IMR-90 (cell line): ENCODE results near the gene NSUN7. TPM values are rescaled to one million over a fixed set of nuclear protein-coding genes. Genes with fewer than 3 reads are reported as not detected.

ENCODE experiments used
- ATAC-seq: fragments of 200-7000 bp; cut with Tn5 transposase; 2 replicates; pipeline ENCODE4 v1.9.1; 2020; ENCODE audit warnings: low read depth, mild to moderate bottlenecking, moderate library complexity
- BruUV-seq: library from RNA; stranded (reverse); fragments of 400-500 nt; replicated peaks from 2 replicates; lab custom pipeline; 2021; lab: Mats Ljungman, UMichigan
- CTCF ChIA-PET: fragments of 300-600 bp; formaldehyde crosslinking; extraction: SDS; loops from one replicate; lab custom pipeline; 2021; ENCODE audit warnings: antibody characterized with exemption; lab: Yijun Ruan, JAX
- POLR2A ChIA-PET: fragments of 300-600 bp; sonication (Branson Sonifier 250); formaldehyde crosslinking; loops from one replicate; lab custom pipeline; 2022; ENCODE audit warnings: antibody characterized with exemption; ENCODE audit not compliant: unreplicated experiment; lab: Charles Lee
- DNase-seq: peaks from one replicate; pipeline ENCODE4 v3.0.0; 2013
- H2AFZ ChIP-seq: replicated peaks from 2 replicates; pipeline ENCODE3; 2013; ENCODE audit warnings: low read length, mild to moderate bottlenecking; ENCODE audit not compliant: poor library complexity
- H2AK5ac ChIP-seq: 2 replicates; pipeline ENCODE4 v1.6.1; 2013; ENCODE audit warnings: low read depth, low read length, inconsistent platforms
- H2AK9ac ChIP-seq: replicated peaks from 2 replicates; pipeline ENCODE3; 2013; ENCODE audit warnings: mild to moderate bottlenecking, low read depth, low read length, moderate library complexity; ENCODE audit not compliant: poor library complexity
- H2BK120ac ChIP-seq: 2 replicates; pipeline ENCODE4 v1.6.1; 2013; ENCODE audit warnings: low read depth, low read length, inconsistent platforms
- H2BK15ac ChIP-seq: 3 replicates; pipeline ENCODE4 v1.6.1; 2013; ENCODE audit warnings: low read depth, low read length, inconsistent platforms
- H2BK20ac ChIP-seq: 2 replicates; pipeline ENCODE4 v1.6.1; 2013; ENCODE audit warnings: low read depth, mild to moderate bottlenecking, inconsistent platforms, low read length, moderate library complexity
- H2BK5ac ChIP-seq: 2 replicates; pipeline ENCODE4 v1.6.1; 2013; ENCODE audit warnings: mild to moderate bottlenecking, low read depth, low read length, inconsistent platforms; ENCODE audit not compliant: poor library complexity, severe bottlenecking
- H3K14ac ChIP-seq: replicated peaks from 2 replicates; pipeline ENCODE4 v1.6.1; 2013; ENCODE audit warnings: low read depth, low read length, inconsistent platforms
- H3K18ac ChIP-seq: 2 replicates; pipeline ENCODE4 v1.6.1; 2013; ENCODE audit warnings: low read depth, low read length, control low read depth
- H3K23ac ChIP-seq: 2 replicates; pipeline ENCODE4 v1.6.1; 2013; ENCODE audit warnings: low read depth, low read length, inconsistent platforms
- H3K27ac ChIP-seq: 2 replicates; pipeline ENCODE4 v1.5.1; 2013; ENCODE audit warnings: mild to moderate bottlenecking, control low read depth, low read length; ENCODE audit not compliant: insufficient read depth
- H3K27me3 ChIP-seq: 2 replicates; pipeline ENCODE4 v1.6.1; 2013; ENCODE audit warnings: low read length; ENCODE audit not compliant: control insufficient read depth, insufficient read depth
- H3K36me3 ChIP-seq: 2 replicates; pipeline ENCODE4 v1.6.1; 2013; ENCODE audit warnings: low read length, mixed read lengths; ENCODE audit not compliant: control insufficient read depth, insufficient read depth
- H3K4ac ChIP-seq: 2 replicates; pipeline ENCODE4 v1.6.1; 2013; ENCODE audit warnings: low read depth, low read length, inconsistent platforms
- H3K4me1 ChIP-seq: 2 replicates; pipeline ENCODE4 v1.6.1; 2013; ENCODE audit warnings: low read length, mixed read lengths; ENCODE audit not compliant: control insufficient read depth, insufficient read depth
- H3K4me2 ChIP-seq: 2 replicates; pipeline ENCODE4 v1.6.1; 2013; ENCODE audit warnings: low read depth, mild to moderate bottlenecking, control low read depth, low read length, moderate library complexity
- H3K4me3 ChIP-seq: 2 replicates; pipeline ENCODE4 v1.5.1; 2013; ENCODE audit warnings: low read depth, mild to moderate bottlenecking, control low read depth, low read length, moderate library complexity; ENCODE audit not compliant: insufficient read depth
- H3K56ac ChIP-seq: 2 replicates; pipeline ENCODE4 v1.6.1; 2013; ENCODE audit warnings: low read length, inconsistent platforms; ENCODE audit not compliant: insufficient read depth; ENCODE audit errors: extremely low read depth
- H3K79me1 ChIP-seq, 2 experiments: 2 replicates each; pipeline ENCODE4 v1.6.1; 2013; ENCODE audit warnings: low read length in 2 of 2, inconsistent platforms in 1 of 2, low read depth in 1 of 2
- H3K9ac ChIP-seq: 2 replicates; pipeline ENCODE4 v1.6.1; 2013; ENCODE audit warnings: low read depth, low read length, control low read depth
- H3K9me1 ChIP-seq: 2 replicates; pipeline ENCODE4 v1.6.1; 2013; ENCODE audit warnings: low read length, inconsistent platforms; ENCODE audit not compliant: insufficient read depth
- H3K9me3 ChIP-seq: 2 replicates; pipeline ENCODE4 v1.6.1; 2013; ENCODE audit warnings: low read length; ENCODE audit not compliant: control insufficient read depth, insufficient read depth
- H4K20me1 ChIP-seq: 2 replicates; pipeline ENCODE4 v1.6.1; 2013; ENCODE audit warnings: low read length, inconsistent platforms; ENCODE audit not compliant: insufficient read depth
- H4K5ac ChIP-seq: 2 replicates; pipeline ENCODE4 v1.6.1; 2013; ENCODE audit warnings: mild to moderate bottlenecking, low read depth, low read length, control low read depth
- H4K8ac ChIP-seq, 2 experiments: 2 replicates each; pipeline ENCODE4 v1.6.1; 2013; ENCODE audit warnings: low read depth in 2 of 2, low read length in 2 of 2, control low read depth in 1 of 2, inconsistent platforms in 1 of 2
- H4K91ac ChIP-seq: 2 replicates; pipeline ENCODE4 v1.6.1; 2013; ENCODE audit warnings: low read depth, low read length, inconsistent platforms; ENCODE audit not compliant: insufficient read depth
- BHLHE40 ChIP-seq: fragments of 150-350 bp; IDR thresholded peaks from 2 replicates; pipeline ENCODE4 v1.6.1; 2016; ENCODE audit warnings: mild to moderate bottlenecking, low read depth, low read length
- CEBPB ChIP-seq: IDR thresholded peaks from 2 replicates; pipeline ENCODE4 v1.6.1; 2012; ENCODE audit warnings: low read depth, low read length, improper control_type of control experiment
- FOS ChIP-seq: fragments of 150-350 bp; IDR thresholded peaks from 2 replicates; pipeline ENCODE4 v1.6.1; 2016; ENCODE audit warnings: low read depth, low read length
- MAFK ChIP-seq: IDR thresholded peaks from 2 replicates; pipeline ENCODE4 v1.6.1; 2012; ENCODE audit warnings: low read depth, low read length, improper control_type of control experiment
- MAZ ChIP-seq: IDR thresholded peaks from 2 replicates; pipeline ENCODE4 v1.6.1; 2012; ENCODE audit warnings: low read depth, mild to moderate bottlenecking, low read length, improper control_type of control experiment, moderate library complexity, borderline replicate concordance
- MXI1 ChIP-seq: IDR thresholded peaks from 2 replicates; pipeline ENCODE4 v1.6.1; 2012; ENCODE audit warnings: low read depth, mild to moderate bottlenecking, low read length, moderate library complexity, borderline replicate concordance
- NFE2L2 ChIP-seq: fragments of 150-350 bp; IDR thresholded peaks from 2 replicates; pipeline ENCODE4 v1.6.1; 2016; ENCODE audit warnings: low read depth, mild to moderate bottlenecking, low read length
- POLR2A ChIP-seq: IDR thresholded peaks from 2 replicates; pipeline ENCODE4 v1.6.1; 2012; ENCODE audit warnings: mild to moderate bottlenecking, low read depth, low read length
- RAD21 ChIP-seq: IDR thresholded peaks from 2 replicates; pipeline ENCODE4 v1.6.1; 2012; ENCODE audit warnings: low read length, improper control_type of control experiment
- RCOR1 ChIP-seq: IDR thresholded peaks from 2 replicates; pipeline ENCODE4 v1.6.1; 2012; ENCODE audit warnings: mild to moderate bottlenecking, low read length, improper control_type of control experiment; ENCODE audit not compliant: insufficient replicate concordance
- RFX5 ChIP-seq: IDR thresholded peaks from 2 replicates; pipeline ENCODE4 v1.8.0; 2012; ENCODE audit warnings: low read depth, mild to moderate bottlenecking, low read length, moderate library complexity
- WGBS, 2 experiments: methylation state at CpG; one replicate each; pipeline versions ENCODE4 v1.1.5 to v1.1.7; 2013; ENCODE audit warnings: missing lambda C conversion rate in 2 of 2; ENCODE audit not compliant: insufficient read length in 1 of 2; ENCODE audit errors: extremely low coverage in 2 of 2; 5-methylcytosine and 5-hydroxymethylcytosine counted together
- dilution Hi-C: fragments of 300-500 bp; cut with HindIII; formaldehyde crosslinking; loops from one replicate; pipeline ENCODE4 v1.14.3; 2018; ENCODE audit warnings: low sequenced_read_pairs; ENCODE audit not compliant: unreplicated experiment
- in situ Hi-C: fragments of 300-500 bp; cut with MboI; formaldehyde crosslinking; loops from 3 replicates; pipeline ENCODE4 v1.14.3; 2019; ENCODE audit warnings: low sequenced_read_pairs, inconsistent platforms, mixed read lengths
- intact Hi-C: fragments of 100-400 bp; cut with micrococcal nuclease; formaldehyde crosslinking; loops from 2 replicates; pipeline ENCODE4 v1.10.0; 2022
- polyA plus RNA-seq, 3 experiments: library from polyadenylated mRNA; depleted of rRNA; stranded (reverse); fragments of >200 nt; gene quantifications; 2 replicates each; pipeline ENCODE4 v1.2.3, GENCODE V29; 2012; ENCODE audit warnings: low replicate concordance in 1 of 3
- total RNA-seq: library from RNA; depleted of rRNA; stranded (reverse); fragments of >200 nt; gene quantifications from 2 replicates; pipeline ENCODE4 v1.2.3, GENCODE V29; 2012
- TF ChIP-seq, protein P1 (sequence below): conservative IDR thresholded peaks from 2 replicates; pipeline ENCODE4 v1.5.1; 2012; ENCODE audit warnings: mild to moderate bottlenecking, low read depth, low read length, improper control_type of control experiment
- TF ChIP-seq, protein P2 (sequence below): fragments of 150-350 bp; IDR thresholded peaks from 2 replicates; pipeline ENCODE4 v1.6.1; 2016; ENCODE audit warnings: low read depth, mild to moderate bottlenecking, low read length, moderate library complexity, borderline replicate concordance

NSUN7 gene
- total and polyA plus RNA-seq, 2 of the 4 experiments (the other 2 are of a cell fraction), result not detected

DNA sequence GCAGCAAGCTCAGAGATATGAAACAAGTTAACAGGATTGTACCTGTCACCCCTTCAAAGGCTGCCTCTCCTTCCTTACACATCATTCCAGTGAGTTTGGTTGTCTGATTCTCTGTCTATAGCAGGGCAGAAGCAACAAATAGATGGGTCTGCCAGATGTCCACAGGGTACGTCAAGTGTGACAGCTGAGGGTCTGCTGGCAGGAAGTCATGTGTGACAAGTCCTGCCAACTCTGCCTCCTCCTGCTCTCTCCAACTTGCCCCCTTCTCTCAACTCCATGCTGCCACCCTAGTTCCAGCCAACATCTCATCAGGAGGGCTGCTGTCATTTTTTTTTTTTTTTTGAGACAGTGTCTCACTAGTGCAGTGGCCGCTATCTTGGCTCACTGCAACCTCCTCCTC is 109.2 kb downstream of the NSUN7 start:
- WGBS, 2 experiments, result no CpG with 5 or more reads among the region's 2 CpGs
- H2BK15ac ChIP-seq, result no peak overlapping the region
- no peak overlapping the region for H2BK120ac ChIP-seq
- no peak for ATAC-seq
- no peak overlapping the region for H3K4me2 ChIP-seq
- dilution Hi-C loops, result no loop called here
- BruUV-seq, result no TSS peak
- ChIA-PET CTCF (no interaction called here), POLR2A (no interaction called here)
- H4K8ac ChIP-seq, result no peak overlapping the region
- H4K20me1 ChIP-seq, result no peaks in the 10 kb centered on the region
- H3K36me3 ChIP-seq, result peaks cover 2% of the 10 kb centered on the region; the same call in 1 of the 2 replicates
- H3K4ac ChIP-seq, result no peak overlapping the region
- 0 out of 2 replicates have a peak, but pooled peaks cover 2% of the 10 kb centered on the region for H3K9me1 ChIP-seq
- H2AFZ ChIP-seq, result no peak overlapping the region
- intact Hi-C loops, result no loop called here
- H2BK20ac ChIP-seq, result no peak overlapping the region
- H3K9me3 ChIP-seq, result no peaks in the 10 kb centered on the region
- no peak for TF ChIP-seq MAZ
- no peak for TF ChIP-seq RAD21
- no peak for TF ChIP-seq FOS
- TF ChIP-seq, protein P1, sequence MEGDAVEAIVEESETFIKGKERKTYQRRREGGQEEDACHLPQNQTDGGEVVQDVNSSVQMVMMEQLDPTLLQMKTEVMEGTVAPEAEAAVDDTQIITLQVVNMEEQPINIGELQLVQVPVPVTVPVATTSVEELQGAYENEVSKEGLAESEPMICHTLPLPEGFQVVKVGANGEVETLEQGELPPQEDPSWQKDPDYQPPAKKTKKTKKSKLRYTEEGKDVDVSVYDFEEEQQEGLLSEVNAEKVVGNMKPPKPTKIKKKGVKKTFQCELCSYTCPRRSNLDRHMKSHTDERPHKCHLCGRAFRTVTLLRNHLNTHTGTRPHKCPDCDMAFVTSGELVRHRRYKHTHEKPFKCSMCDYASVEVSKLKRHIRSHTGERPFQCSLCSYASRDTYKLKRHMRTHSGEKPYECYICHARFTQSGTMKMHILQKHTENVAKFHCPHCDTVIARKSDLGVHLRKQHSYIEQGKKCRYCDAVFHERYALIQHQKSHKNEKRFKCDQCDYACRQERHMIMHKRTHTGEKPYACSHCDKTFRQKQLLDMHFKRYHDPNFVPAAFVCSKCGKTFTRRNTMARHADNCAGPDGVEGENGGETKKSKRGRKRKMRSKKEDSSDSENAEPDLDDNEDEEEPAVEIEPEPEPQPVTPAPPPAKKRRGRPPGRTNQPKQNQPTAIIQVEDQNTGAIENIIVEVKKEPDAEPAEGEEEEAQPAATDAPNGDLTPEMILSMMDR, result no peak
- no peak for TF ChIP-seq POLR2A
- TF ChIP-seq, protein P2, sequence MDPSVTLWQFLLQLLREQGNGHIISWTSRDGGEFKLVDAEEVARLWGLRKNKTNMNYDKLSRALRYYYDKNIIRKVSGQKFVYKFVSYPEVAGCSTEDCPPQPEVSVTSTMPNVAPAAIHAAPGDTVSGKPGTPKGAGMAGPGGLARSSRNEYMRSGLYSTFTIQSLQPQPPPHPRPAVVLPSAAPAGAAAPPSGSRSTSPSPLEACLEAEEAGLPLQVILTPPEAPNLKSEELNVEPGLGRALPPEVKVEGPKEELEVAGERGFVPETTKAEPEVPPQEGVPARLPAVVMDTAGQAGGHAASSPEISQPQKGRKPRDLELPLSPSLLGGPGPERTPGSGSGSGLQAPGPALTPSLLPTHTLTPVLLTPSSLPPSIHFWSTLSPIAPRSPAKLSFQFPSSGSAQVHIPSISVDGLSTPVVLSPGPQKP, result no peak
- no peak for TF ChIP-seq MAFK
- TF ChIP-seq NFE2L2, result no peak
- no peak for TF ChIP-seq BHLHE40
- TF ChIP-seq MXI1, result no peak
- no peak for TF ChIP-seq RCOR1
- TF ChIP-seq RFX5, result no peak
- no peak for TF ChIP-seq CEBPB
- no peak overlapping the region for H3K18ac ChIP-seq
- H3K56ac ChIP-seq, result no peak overlapping the region
- no peaks in the 10 kb centered on the region; a peak in 1 of 4 replicates for H3K79me1 ChIP-seq
- H3K23ac ChIP-seq, result no peak overlapping the region
- H3K27me3 ChIP-seq, result no peaks in the 10 kb centered on the region
- H3K27ac ChIP-seq, result no peak overlapping the region
- H4K91ac ChIP-seq, result no peak overlapping the region
- no peak for DNase-seq
- H4K5ac ChIP-seq, result no peak overlapping the region
- in situ Hi-C loops, result no loop called here
- no peak overlapping the region for H3K4me3 ChIP-seq
- H2AK9ac ChIP-seq, result no peak overlapping the region
- H2AK5ac ChIP-seq, result no peak overlapping the region
- no peak overlapping the region for H2BK5ac ChIP-seq
- H3K14ac ChIP-seq, result no peak overlapping the region
- H3K9ac ChIP-seq, result no peak overlapping the region
- no peaks in the 10 kb centered on the region for H3K4me1 ChIP-seq
